Tibial nerve (tissue), 4 donors: ENCODE results near the gene PSEN2.

Experiments
- EP300 ChIP-seq, 2 donors: sonication (generic); formaldehyde crosslinking; IDR thresholded peaks; one replicate each; pipeline ENCODE4 v1.6.1; 2017; ENCODE audit warnings: antibody characterized with exemption in 2 of 2, mild to moderate bottlenecking in 1 of 2
- TF ChIP-seq, protein P1 (sequence below), 5 experiments: fragments of 200-600 bp in 3 of 5; fragments of 450-650 bp in 2 of 5; sonication (generic) in 3 of 5; IDR thresholded peaks; one replicate each; pipeline ENCODE4 v1.5.1; 2016 to 2019; ENCODE audit warnings: antibody characterized with exemption in 5 of 5, mild to moderate bottlenecking in 3 of 5, moderate library complexity in 2 of 5

- TF ChIP-seq, protein P1, sequence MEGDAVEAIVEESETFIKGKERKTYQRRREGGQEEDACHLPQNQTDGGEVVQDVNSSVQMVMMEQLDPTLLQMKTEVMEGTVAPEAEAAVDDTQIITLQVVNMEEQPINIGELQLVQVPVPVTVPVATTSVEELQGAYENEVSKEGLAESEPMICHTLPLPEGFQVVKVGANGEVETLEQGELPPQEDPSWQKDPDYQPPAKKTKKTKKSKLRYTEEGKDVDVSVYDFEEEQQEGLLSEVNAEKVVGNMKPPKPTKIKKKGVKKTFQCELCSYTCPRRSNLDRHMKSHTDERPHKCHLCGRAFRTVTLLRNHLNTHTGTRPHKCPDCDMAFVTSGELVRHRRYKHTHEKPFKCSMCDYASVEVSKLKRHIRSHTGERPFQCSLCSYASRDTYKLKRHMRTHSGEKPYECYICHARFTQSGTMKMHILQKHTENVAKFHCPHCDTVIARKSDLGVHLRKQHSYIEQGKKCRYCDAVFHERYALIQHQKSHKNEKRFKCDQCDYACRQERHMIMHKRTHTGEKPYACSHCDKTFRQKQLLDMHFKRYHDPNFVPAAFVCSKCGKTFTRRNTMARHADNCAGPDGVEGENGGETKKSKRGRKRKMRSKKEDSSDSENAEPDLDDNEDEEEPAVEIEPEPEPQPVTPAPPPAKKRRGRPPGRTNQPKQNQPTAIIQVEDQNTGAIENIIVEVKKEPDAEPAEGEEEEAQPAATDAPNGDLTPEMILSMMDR (IDR thresholded peaks at IDR 0.05) = no peak
- TF ChIP-seq EP300 (IDR thresholded peaks at IDR 0.05) = no peak
Observed at GRCh38 chr1:226890331-226891108, 20.1 kb downstream of the PSEN2 start.
